ENCODE results near the gene CHRNB1. TPM values are rescaled to one million over a fixed set of nuclear protein-coding genes. Genes with fewer than 3 reads are reported as not detected.
A peak's percentile ranks its signal among the peaks of the same experiment; 100 is the strongest.
"Not testable (repeated sequence)": the region's sequence is repeated elsewhere in the genome, so short reads cannot be mapped to it uniquely, and the experiment has no call there.

The CHRNB1 gene
- total RNA-seq, 2 experiments from 2014 or later = 11.5 to 11.7 TPM

DNA sequence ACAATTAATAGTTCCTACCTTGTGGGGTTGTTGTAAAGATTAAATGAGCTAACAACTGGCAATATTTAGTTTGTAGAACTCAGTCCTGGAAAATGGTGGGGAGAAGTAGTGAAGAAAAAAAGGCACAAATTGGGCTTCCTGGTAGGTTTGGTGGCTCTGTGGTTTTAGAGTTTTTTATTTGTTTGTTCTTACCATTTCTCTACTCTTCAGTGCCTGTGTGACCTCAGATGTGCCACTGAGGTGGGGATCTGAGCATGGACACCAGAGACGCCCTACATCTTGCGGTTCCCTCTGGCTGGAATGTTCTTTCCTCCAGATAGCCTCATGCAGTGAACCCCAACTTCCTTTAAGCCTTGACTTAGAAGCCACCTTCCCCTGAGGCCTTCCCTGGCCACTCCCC, 26.9 kb downstream of the CHRNB1 start:
- TF ChIP-seq, protein P1, sequence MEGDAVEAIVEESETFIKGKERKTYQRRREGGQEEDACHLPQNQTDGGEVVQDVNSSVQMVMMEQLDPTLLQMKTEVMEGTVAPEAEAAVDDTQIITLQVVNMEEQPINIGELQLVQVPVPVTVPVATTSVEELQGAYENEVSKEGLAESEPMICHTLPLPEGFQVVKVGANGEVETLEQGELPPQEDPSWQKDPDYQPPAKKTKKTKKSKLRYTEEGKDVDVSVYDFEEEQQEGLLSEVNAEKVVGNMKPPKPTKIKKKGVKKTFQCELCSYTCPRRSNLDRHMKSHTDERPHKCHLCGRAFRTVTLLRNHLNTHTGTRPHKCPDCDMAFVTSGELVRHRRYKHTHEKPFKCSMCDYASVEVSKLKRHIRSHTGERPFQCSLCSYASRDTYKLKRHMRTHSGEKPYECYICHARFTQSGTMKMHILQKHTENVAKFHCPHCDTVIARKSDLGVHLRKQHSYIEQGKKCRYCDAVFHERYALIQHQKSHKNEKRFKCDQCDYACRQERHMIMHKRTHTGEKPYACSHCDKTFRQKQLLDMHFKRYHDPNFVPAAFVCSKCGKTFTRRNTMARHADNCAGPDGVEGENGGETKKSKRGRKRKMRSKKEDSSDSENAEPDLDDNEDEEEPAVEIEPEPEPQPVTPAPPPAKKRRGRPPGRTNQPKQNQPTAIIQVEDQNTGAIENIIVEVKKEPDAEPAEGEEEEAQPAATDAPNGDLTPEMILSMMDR (IDR thresholded peaks at IDR 0.05) = no peak
- ChIA-PET CTCF (no interaction called here), POLR2A (interaction anchor here (1.1 to 2.2 kb wide), 6 partner anchors 8 to 31 kb away, joined by 3 to 12 read pairs (median 4); partner anchors contain the start of genes POLR2A and ZBTB4)
- intact Hi-C loops (cut with micrococcal nuclease) = no loop called here
- no peak for ATAC-seq
- Mint-ChIP-seq H3K36me3 (ENCODE audit: low read depth) (peaks cover 15% of the 10 kb centered on the region), H3K9me3 (no peaks in the 10 kb centered on the region), H3K4me3 (no peak overlapping the region), H3K4me1 (ENCODE audit: low read depth) (peaks cover 45% of the 10 kb centered on the region), H3K27me3 (no peaks in the 10 kb centered on the region), H3K27ac (peak overlapping the region; percentile 80)
- DNase-seq = no peak

DNA sequence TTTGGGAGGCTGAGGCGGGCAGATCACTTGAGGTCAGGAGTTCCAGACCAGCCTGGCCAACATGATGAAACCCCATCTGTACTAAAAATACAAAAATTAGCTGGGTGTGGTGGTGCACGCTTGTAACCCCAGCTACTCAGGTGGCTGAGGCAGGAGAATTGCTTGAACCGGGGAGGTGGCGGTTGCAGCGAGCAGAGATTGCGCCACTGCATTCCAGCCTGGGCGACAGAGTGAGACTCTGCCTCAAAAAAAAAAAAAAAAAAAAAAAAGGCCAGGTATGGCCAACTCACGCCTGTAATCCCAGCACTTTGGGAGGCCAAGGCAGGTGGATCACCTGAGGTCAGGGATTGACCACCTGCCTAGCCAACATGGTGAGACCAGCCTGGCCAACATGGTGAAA, 29.9 kb downstream of the CHRNB1 start:
- H3K27me3 Mint-ChIP-seq; H3K9me3 Mint-ChIP-seq; ATAC-seq; intact Hi-C loops (cut with micrococcal nuclease); DNase-seq; H3K4me3 Mint-ChIP-seq; H3K27ac Mint-ChIP-seq: not testable (repeated sequence)
- Mint-ChIP-seq H3K36me3 (ENCODE audit: low read depth) (peaks cover 20% of the 10 kb centered on the region), H3K4me1 (ENCODE audit: low read depth) (peaks cover 48% of the 10 kb centered on the region)
- CTCF ChIA-PET = interaction anchor here (1.6 to 2.3 kb wide), 2 partner anchors 8 to 38 kb away, joined by 5 to 8 read pairs; no protein-coding TSS in a partner anchor
- POLR2A ChIA-PET = interaction anchor here (1.1 to 8.1 kb wide), 5 partner anchors 11 to 75 kb away, joined by 3 to 122 read pairs (median 17); partner anchors contain the start of gene FGF11

DNA sequence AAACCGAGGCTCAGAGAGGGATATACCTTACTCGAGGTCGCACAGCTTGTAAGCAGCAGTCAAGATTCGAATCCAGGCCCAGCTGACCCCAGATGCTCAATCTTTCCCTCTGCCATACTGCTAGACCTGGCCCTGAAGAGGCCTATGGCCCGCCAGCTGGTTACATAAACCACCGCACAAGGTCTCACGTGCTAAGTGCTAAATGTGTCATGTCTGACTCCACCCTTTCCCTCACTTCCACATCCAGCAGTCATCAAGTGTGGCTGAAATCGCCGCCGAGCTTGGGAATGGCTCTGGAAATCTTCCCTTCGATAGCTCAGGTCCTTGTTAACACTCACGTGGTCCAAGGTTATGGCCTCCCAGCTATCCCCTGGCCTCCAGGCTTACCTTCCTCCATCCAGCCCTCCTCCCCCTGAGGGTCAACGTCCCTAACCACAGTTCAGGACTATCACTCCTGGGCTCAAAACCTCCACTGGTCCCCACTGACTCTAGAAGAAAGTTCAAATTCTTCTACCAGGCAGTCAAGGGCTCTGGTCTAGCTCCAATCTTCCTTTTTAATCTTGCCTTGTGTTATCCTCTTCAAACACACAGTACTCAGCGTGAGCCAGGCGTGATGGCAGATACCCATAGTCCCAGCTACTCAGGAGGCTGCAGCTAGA, 31.0 kb downstream of the CHRNB1 start:
- DNase-seq = peak; percentile 39
- ChIA-PET POLR2A (interaction anchor here (0.6 to 8.1 kb wide), 12 partner anchors 10 to 210 kb away, joined by 3 to 122 read pairs (median 4); partner anchors contain the start of genes FGF11 and TMEM102), CTCF (interaction anchor here (0.8 to 6.6 kb wide), 6 partner anchors 9 to 120 kb away, joined by 3 to 49 read pairs (median 7); partner anchors contain the start of gene TMEM102)
- no peak for ATAC-seq
- peak overlapping the region; percentile 96 for H3K4me3 Mint-ChIP-seq
- intact Hi-C loops (cut with micrococcal nuclease) = no loop called here
- H3K4me1 Mint-ChIP-seq (ENCODE audit: low read depth) = peaks cover 52% of the 10 kb centered on the region
- peaks cover 20% of the 10 kb centered on the region for H3K36me3 Mint-ChIP-seq (ENCODE audit: low read depth)
- H3K27me3 Mint-ChIP-seq = no peaks in the 10 kb centered on the region
- H3K9me3 Mint-ChIP-seq = no peaks in the 10 kb centered on the region
- TF ChIP-seq, protein P1 (IDR thresholded peaks at IDR 0.05) = no peak
- H3K27ac Mint-ChIP-seq = peak overlapping the region; percentile 93

DNA sequence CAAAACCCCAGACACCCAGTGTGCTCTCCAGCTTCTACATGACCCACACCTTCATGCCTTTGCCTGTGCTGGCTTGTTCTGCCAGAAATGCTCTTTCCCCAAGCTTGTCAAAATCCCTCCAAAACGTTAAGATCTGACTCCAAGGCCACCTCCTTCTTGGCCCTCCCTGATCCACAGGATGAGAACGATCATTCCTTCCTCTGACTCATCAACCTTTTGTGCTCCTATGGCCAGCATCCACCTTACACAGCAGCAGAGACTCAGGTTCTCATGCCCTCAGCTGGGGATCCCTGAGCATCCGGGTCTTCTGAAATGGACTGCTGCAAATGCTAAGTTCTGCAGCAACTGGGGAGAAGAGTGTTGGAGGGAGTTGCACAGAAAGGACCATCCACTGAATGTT, 31.6 kb downstream of the CHRNB1 start:
- Mint-ChIP-seq H3K9me3 (no peaks in the 10 kb centered on the region), H3K27ac (peak overlapping the region; percentile 93), H3K27me3 (no peaks in the 10 kb centered on the region), H3K4me3 (peak overlapping the region; percentile 96), H3K4me1 (ENCODE audit: low read depth) (peaks cover 54% of the 10 kb centered on the region), H3K36me3 (ENCODE audit: low read depth) (peaks cover 20% of the 10 kb centered on the region)
- intact Hi-C loops (cut with micrococcal nuclease) = no loop called here
- POLR2A ChIA-PET = interaction anchor here (0.6 to 8.1 kb wide), 14 partner anchors 9 to 210 kb away, joined by 3 to 122 read pairs (median 5); partner anchors contain the start of genes FGF11 and TMEM102
- DNase-seq (no peak), ATAC-seq (no peak)
- CTCF ChIA-PET = interaction anchor here (0.8 to 6.6 kb wide), 5 partner anchors 9 to 120 kb away, joined by 3 to 49 read pairs (median 7); partner anchors contain the start of gene TMEM102
- TF ChIP-seq, protein P1 (IDR thresholded peaks at IDR 0.05) = no peak

DNA sequence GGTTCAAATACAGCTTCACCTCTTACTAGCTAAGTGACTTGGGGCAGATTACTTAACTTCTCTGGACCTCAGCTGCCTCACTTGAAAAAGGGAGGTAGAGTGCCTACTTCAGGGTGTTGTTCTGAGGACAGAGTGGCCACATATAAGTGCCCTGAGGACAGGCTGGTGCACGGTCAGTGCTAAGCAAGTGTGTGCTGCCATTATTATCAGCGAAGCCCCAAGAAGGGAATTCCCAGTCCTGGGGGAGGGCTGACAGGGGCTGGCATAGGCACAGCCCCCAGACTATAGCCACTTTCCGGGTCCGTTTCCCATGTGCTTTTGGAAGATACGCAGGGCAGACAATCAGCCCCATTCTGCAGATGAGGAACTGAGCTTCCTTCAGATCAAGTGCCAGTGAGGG, 32.1 kb downstream of the CHRNB1 start:
- POLR2A ChIA-PET = interaction anchor here (0.6 to 8.1 kb wide), 13 partner anchors 9 to 135 kb away, joined by 3 to 122 read pairs (median 5); partner anchors contain the start of genes FGF11 and TMEM102
- ATAC-seq = no peak
- intact Hi-C loops (cut with micrococcal nuclease) = no loop called here
- H3K9me3 Mint-ChIP-seq = no peaks in the 10 kb centered on the region
- peaks cover 53% of the 10 kb centered on the region for H3K4me1 Mint-ChIP-seq (ENCODE audit: low read depth)
- peaks cover 20% of the 10 kb centered on the region for H3K36me3 Mint-ChIP-seq (ENCODE audit: low read depth)
- H3K4me3 Mint-ChIP-seq = peak overlapping the region; percentile 96
- no peak for DNase-seq
- TF ChIP-seq, protein P1 (IDR thresholded peaks at IDR 0.05) = no peak
- H3K27me3 Mint-ChIP-seq = no peaks in the 10 kb centered on the region
- peak overlapping the region; percentile 93 for H3K27ac Mint-ChIP-seq
- CTCF ChIA-PET = interaction anchor here (0.8 to 6.6 kb wide), 6 partner anchors 10 to 155 kb away, joined by 3 to 49 read pairs (median 7); partner anchors contain the start of gene TMEM102

All from activated CD8-positive, alpha-beta T cell treated with anti-CD3 and anti-CD28 coated beads for 36 hours (primary cell).